ENCODE data around the gene PIK3IP1.
"Not testable (repeated sequence)": the region's sequence is repeated elsewhere in the genome, so short reads cannot be mapped to it uniquely, and the experiment has no call there.

DNA sequence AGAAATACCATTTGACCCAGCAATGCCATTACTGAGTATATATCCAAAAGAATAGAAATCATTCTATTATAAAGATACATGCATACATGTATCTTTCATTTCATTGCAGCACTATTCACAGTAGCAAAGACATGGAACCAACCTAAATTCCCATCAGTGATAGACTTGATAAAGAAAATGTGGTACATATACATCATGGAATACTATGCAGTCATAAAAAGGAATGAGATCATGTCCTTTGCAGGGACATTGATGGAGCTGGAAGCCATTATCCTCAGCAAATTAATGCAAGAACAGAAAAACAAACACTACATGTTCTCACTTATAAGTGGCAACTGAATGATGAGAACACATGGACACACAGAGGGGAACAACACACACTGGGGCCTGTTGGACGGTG, 21.9 kb upstream of the PIK3IP1 start:
- not testable (repeated sequence) for TF ChIP-seq CTCF (conservative IDR thresholded peaks at IDR 0.05; ENCODE audit: low read length); EZH2phosphoT487 (IDR thresholded peaks at IDR 0.05; ENCODE audit: borderline replicate concordance)
